Measurements from ENCODE around the gene COA7.

DNA sequence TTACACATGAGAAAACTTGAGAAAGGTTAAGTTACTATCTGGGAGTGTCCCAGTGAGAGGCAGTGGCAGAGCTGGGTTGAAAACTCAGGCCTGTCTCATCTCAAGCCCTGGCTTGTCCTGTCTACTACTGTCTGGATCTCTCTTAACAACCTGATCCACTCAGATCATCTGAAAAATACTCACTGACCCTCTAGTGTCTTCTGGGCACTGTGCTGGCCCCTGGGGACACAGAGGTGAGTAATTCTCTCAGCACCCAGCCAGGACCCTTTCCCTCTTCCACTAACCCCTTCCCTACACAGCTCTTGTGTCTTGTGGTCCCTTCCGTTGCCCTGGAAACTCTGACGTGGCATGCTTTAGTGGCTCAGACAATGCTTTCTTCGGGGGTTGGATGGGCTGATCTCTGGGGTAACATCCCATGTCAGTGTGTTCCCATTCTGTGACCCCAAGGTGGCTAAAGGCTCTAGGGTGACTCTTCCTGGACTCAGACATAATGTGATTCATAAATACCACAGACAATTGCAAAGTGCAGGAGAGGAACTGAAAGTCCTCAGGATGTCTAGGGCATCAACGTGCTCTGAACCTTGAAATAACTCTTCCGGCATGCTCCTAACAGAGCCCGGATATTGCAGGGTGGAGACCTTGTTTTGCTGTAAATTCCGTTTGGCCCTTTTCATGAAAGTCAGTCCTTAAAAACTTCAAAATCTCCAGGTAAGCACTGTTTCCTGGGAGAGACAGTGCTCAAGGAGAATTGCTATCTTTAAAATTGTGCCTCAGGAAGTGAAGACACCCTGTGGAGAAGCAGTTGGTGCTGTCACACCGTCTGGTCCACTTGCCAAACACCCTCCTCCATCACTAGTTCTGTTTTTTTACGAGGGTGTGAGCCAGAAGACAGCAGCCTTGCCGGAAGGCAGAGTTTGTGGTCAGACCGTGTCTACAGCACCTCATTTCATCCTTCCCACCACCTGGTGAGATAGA is 61.1 kb downstream of the COA7 start:
- TF ChIP-seq, protein P1, sequence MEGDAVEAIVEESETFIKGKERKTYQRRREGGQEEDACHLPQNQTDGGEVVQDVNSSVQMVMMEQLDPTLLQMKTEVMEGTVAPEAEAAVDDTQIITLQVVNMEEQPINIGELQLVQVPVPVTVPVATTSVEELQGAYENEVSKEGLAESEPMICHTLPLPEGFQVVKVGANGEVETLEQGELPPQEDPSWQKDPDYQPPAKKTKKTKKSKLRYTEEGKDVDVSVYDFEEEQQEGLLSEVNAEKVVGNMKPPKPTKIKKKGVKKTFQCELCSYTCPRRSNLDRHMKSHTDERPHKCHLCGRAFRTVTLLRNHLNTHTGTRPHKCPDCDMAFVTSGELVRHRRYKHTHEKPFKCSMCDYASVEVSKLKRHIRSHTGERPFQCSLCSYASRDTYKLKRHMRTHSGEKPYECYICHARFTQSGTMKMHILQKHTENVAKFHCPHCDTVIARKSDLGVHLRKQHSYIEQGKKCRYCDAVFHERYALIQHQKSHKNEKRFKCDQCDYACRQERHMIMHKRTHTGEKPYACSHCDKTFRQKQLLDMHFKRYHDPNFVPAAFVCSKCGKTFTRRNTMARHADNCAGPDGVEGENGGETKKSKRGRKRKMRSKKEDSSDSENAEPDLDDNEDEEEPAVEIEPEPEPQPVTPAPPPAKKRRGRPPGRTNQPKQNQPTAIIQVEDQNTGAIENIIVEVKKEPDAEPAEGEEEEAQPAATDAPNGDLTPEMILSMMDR (IDR thresholded peaks at IDR 0.05) = no peak
- TF ChIP-seq EZH2 (IDR thresholded peaks at IDR 0.05) = no peak

Measured in neural progenitor cell (in vitro differentiated cells).